HepG2 (cell line): ENCODE measurements around the gene RIN3. TPM values are rescaled to one million over a fixed set of nuclear protein-coding genes. Genes with fewer than 3 reads are reported as not detected.

Experiments
- ATAC-seq: fragments of 200-7000 bp; cut with Tn5 transposase; 3 replicates; pipeline ENCODE4 v1.9.1; 2020; ENCODE audit warnings: mild to moderate bottlenecking, moderate library complexity
- BruUV-seq: library from RNA; stranded (reverse); fragments of 400-500 nt; replicated peaks from 2 replicates; lab custom pipeline; 2021; lab: Mats Ljungman, UMichigan
- CTCF ChIA-PET: fragments of 300-600 bp; formaldehyde crosslinking; extraction: SDS; loops from one replicate; lab custom pipeline; 2021; ENCODE audit warnings: low total read pairs, inconsistent platforms, low intra/inter-chr PET ratio; lab: Yijun Ruan, JAX
- POLR2A ChIA-PET: fragments of 350-600 bp; sonication (Branson Sonifier 250); formaldehyde crosslinking; loops from one replicate; lab custom pipeline; 2020; ENCODE audit warnings: antibody characterized with exemption, inconsistent platforms; lab: Yijun Ruan, JAX
- DNase-seq: peaks from one replicate; pipeline ENCODE4 v3.0.0-alpha.2; 2015; ENCODE audit warnings: low spot score
- FAIRE-seq: peaks from 3 replicates; lab custom pipeline; 2011; peaks lifted over from hg19 to GRCh38; lab: Jason Lieb, UNC
- H2AFZ ChIP-seq: one replicate; pipeline ENCODE4 v1.6.1; 2011; ENCODE audit warnings: low read length, inconsistent platforms
- H3K27ac ChIP-seq: fragments of 300-600 bp; 3 replicates; pipeline ENCODE4 v1.8.0; 2011; ENCODE audit warnings: mixed run types, mild to moderate bottlenecking, mixed read lengths, low read length, inconsistent platforms; ENCODE audit not compliant: insufficient read depth; ENCODE audit errors: extremely low read length
- H3K27me3 ChIP-seq, 2 experiments: fragments of 200-600 bp in 1 of 2; 2 replicates in 1 of 2; 3 replicates in 1 of 2; pipeline versions ENCODE4 v1.6.0 to v1.8.0; 2011; ENCODE audit warnings: low read length in 2 of 2, mild to moderate bottlenecking in 2 of 2, moderate library complexity in 2 of 2, inconsistent platforms in 1 of 2; ENCODE audit not compliant: insufficient read depth in 2 of 2, control insufficient read depth in 1 of 2
- H3K36me3 ChIP-seq, 2 experiments: fragments of 200-600 bp in 1 of 2; replicated peaks in 1 of 2; 2 replicates in 1 of 2; 3 replicates in 1 of 2; pipeline versions ENCODE4 v1.5.1 to v1.8.0; 2011; ENCODE audit warnings: low read length in 2 of 2, inconsistent platforms in 1 of 2; ENCODE audit not compliant: insufficient read depth in 2 of 2, control insufficient read depth in 1 of 2
- H3K4me1 ChIP-seq: 2 replicates; pipeline ENCODE4 v1.5.1; 2012; ENCODE audit warnings: low read length, inconsistent platforms; ENCODE audit not compliant: insufficient read depth
- H3K4me2 ChIP-seq: 2 replicates; pipeline ENCODE4 v1.6.0; 2011; ENCODE audit warnings: low read depth, low read length, inconsistent platforms
- H3K4me3 ChIP-seq, 3 experiments: fragments of 200-600 bp in 1 of 3; sonication (generic), shearing (Covaris generic) in 1 of 3; replicated peaks in 1 of 3; 2 replicates each; pipeline ENCODE4 v1.5.1; 2011 to 2016; ENCODE audit warnings: low read length in 3 of 3, inconsistent platforms in 2 of 3, low read depth in 2 of 3, mild to moderate bottlenecking in 2 of 3, control low read depth in 1 of 3, mixed read lengths in 1 of 3; ENCODE audit not compliant: insufficient read depth in 1 of 3
- H3K79me2 ChIP-seq: one replicate; pipeline ENCODE4 v1.6.1; 2011; ENCODE audit warnings: low read length, inconsistent platforms; ENCODE audit not compliant: insufficient read depth
- H3K9ac ChIP-seq: 2 replicates; pipeline ENCODE4 v1.6.0; 2011; ENCODE audit warnings: mild to moderate bottlenecking, low read depth, low read length, inconsistent platforms; ENCODE audit not compliant: insufficient read depth
- H3K9me3 ChIP-seq: 2 replicates; pipeline ENCODE4 v1.5.1; 2012; ENCODE audit warnings: mild to moderate bottlenecking, low read length
- H4K20me1 ChIP-seq: 2 replicates; pipeline ENCODE4 v1.6.0; 2011; ENCODE audit warnings: inconsistent platforms, mild to moderate bottlenecking, low read length, moderate library complexity; ENCODE audit not compliant: insufficient read depth
- BRD4 ChIP-seq: sonication (generic); formaldehyde crosslinking; IDR thresholded peaks from 2 replicates; pipeline ENCODE4 v1.4.0; 2020; ENCODE audit warnings: missing genetic modification reagents
- CHD4 ChIP-seq: fragments of 200-600 bp; sonication (generic); IDR thresholded peaks from 2 replicates; pipeline ENCODE4 v1.7.0; 2017; ENCODE audit warnings: mild to moderate bottlenecking, low read length, borderline replicate concordance
- NR2F1 ChIP-seq, 2 experiments: fragments of 450-650 bp in 1 of 2; formaldehyde crosslinking in 1 of 2; IDR thresholded peaks; 2 replicates each; pipeline versions ENCODE4 v1.5.0 to v1.6.1; 2016 to 2020; ENCODE audit warnings: mild to moderate bottlenecking in 1 of 2, missing compliant biosample characterization in 1 of 2, missing genetic modification reagents in 1 of 2, moderate library complexity in 1 of 2
- ZFP36 ChIP-seq: fragments of 150-350 bp; IDR thresholded peaks from 2 replicates; pipeline ENCODE4 v1.6.1; 2018; ENCODE audit warnings: borderline replicate concordance, low read length, low read depth; ENCODE audit not compliant: partially characterized antibody
- ZMYM3 ChIP-seq: sonication (generic); formaldehyde crosslinking; IDR thresholded peaks from 2 replicates; pipeline ENCODE4 v1.5.1; 2020; ENCODE audit warnings: mild to moderate bottlenecking, missing genetic modification reagents
- ZNF337 ChIP-seq: sonication (generic); formaldehyde crosslinking; IDR thresholded peaks from 2 replicates; pipeline ENCODE4 v1.5.1; 2020; ENCODE audit warnings: missing genetic modification reagents, low read depth, mild to moderate bottlenecking, borderline replicate concordance
- ZNF619 ChIP-seq: sonication (generic); formaldehyde crosslinking; IDR thresholded peaks from 2 replicates; pipeline ENCODE4 v1.4.0; 2020; ENCODE audit warnings: mild to moderate bottlenecking, missing genetic modification reagents
- ZNF629 ChIP-seq: sonication (generic); formaldehyde crosslinking; conservative IDR thresholded peaks from 2 replicates; pipeline ENCODE4 v1.5.0; 2020; ENCODE audit warnings: missing genetic modification reagents
- ZNF768 ChIP-seq: sonication (generic); formaldehyde crosslinking; IDR thresholded peaks from 2 replicates; pipeline ENCODE4 v1.4.0; 2020; ENCODE audit warnings: missing genetic modification reagents
- ZNF777 ChIP-seq: sonication (generic); formaldehyde crosslinking; IDR thresholded peaks from 2 replicates; pipeline ENCODE4 v1.4.0; 2020; ENCODE audit warnings: missing genetic modification reagents
- ZNF883 ChIP-seq: sonication (generic); formaldehyde crosslinking; IDR thresholded peaks from 2 replicates; pipeline ENCODE4 v1.5.1; 2020; ENCODE audit warnings: mild to moderate bottlenecking, missing genetic modification reagents; ENCODE audit errors: not compliant biosample characterization
- WGBS: methylation state at CpG from one replicate; pipeline ENCODE4 v1.1.6; 2017; ENCODE audit warnings: low lambda C conversion rate; 5-methylcytosine and 5-hydroxymethylcytosine counted together
- in situ Hi-C: cut with HindIII; loops from 2 replicates; pipeline ENCODE4 v1.10.0; 2017; ENCODE audit warnings: low pct_unique_long_range_greater_than_20kb; ENCODE audit not compliant: extremely low pct_ligation_motif_present
- intact Hi-C: fragments of 100-400 bp; cut with micrococcal nuclease; formaldehyde crosslinking; loops from one replicate; pipeline ENCODE4 v1.10.0; 2022; ENCODE audit not compliant: unreplicated experiment
- polyA plus RNA-seq, 8 experiments: library from polyadenylated mRNA; depleted of rRNA in 3 of 8; stranded (reverse) in 7 of 8; unstranded in 1 of 8; fragments of >200 nt; fragmentation: Illumina TruSeq in 4 of 8; extraction: Trizol in 4 of 8; gene quantifications; 2 replicates each; pipeline versions ENCODE4 v1.2.1 to v1.2.3, GENCODE V29; 2011 to 2016; ENCODE audit warnings: low read depth in 4 of 8, missing spikeins in 1 of 8, mixed read lengths in 1 of 8; ENCODE audit not compliant: insufficient read depth in 1 of 8
- total RNA-seq, 5 experiments: library from RNA; depleted of rRNA; stranded (reverse); fragments of >200 nt; fragmentation: Illumina TruSeq; extraction: Trizol; gene quantifications; 2 replicates each; pipeline ENCODE4 v1.2.3, GENCODE V29; 2016; ENCODE audit warnings: low read depth in 1 of 5
- TF ChIP-seq, protein P1 (sequence below): sonication (generic); formaldehyde crosslinking; IDR thresholded peaks from 2 replicates; pipeline ENCODE4 v1.9.0; 2021; ENCODE audit warnings: missing genetic modification reagents, borderline replicate concordance
- TF ChIP-seq, protein P2 (sequence below): sonication (generic); formaldehyde crosslinking; IDR thresholded peaks from 2 replicates; pipeline ENCODE4 v1.4.0; 2020; ENCODE audit warnings: mild to moderate bottlenecking, missing genetic modification reagents

Gene RIN3
- total and polyA plus RNA-seq, 2 of the 13 experiments (the other 11 are each of a cell fraction or from before 2014, with no cell fraction given) = 2.3 to 3.6 TPM

DNA sequence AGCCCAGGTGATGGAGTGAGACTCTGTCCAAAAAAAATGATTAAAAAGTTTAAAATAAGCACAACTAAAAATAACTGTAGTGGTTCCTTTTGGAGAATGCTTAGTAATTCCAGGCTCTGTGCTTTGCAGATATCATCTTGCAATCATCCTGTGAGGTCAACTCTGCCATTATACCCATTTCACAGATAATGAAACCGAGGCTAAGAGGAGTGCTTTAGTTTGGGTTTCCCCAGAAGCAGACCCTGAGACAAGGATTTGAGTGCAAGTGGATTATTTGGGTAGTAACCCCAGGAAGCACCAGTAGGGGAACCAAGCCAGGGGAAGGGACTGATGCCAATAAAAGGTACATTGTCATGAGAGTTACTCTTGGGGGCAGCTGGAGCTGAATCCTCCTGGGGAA is 44.7 kb downstream of the RIN3 start:
- Histone ChIP-seq H3K27me3 (no peaks in the 10 kb centered on the region), H3K4me1 (peaks cover 36% of the 10 kb centered on the region), H3K36me3 (peaks cover 1 to 9% of the 10 kb centered on the region in 2 experiments; a peak in 3 of 5 replicates), H4K20me1 (no peaks in the 10 kb centered on the region), H3K4me3 (no peak overlapping the region), H3K9ac (no peak overlapping the region), H2AFZ (no peak overlapping the region), H3K27ac (peak overlapping the region; percentile 85), H3K79me2 (peaks cover 2% of the 10 kb centered on the region), H3K9me3 (no peaks in the 10 kb centered on the region), H3K4me2 (no peak overlapping the region)
- ChIA-PET POLR2A (no interaction called here), CTCF (no interaction called here)
- DNase-seq (no peak), ATAC-seq (no peak), FAIRE-seq (no peak)
- intact Hi-C loops (no loop called here), in situ Hi-C loops (no loop called here)
- 92% methylated on average over 1 of the region's 1 CpG for WGBS
- no TSS peak for BruUV-seq
- TF ChIP-seq ZNF619 (CRISPR knock-in tag) = no peak
- TF ChIP-seq ZNF629 (CRISPR knock-in tag) = peak; percentile 96
- TF ChIP-seq CHD4 = peak; percentile 75; the same call in 1 of the 2 replicates
- peak; percentile 61; the same call in 1 of the 2 replicates for TF ChIP-seq ZMYM3

DNA sequence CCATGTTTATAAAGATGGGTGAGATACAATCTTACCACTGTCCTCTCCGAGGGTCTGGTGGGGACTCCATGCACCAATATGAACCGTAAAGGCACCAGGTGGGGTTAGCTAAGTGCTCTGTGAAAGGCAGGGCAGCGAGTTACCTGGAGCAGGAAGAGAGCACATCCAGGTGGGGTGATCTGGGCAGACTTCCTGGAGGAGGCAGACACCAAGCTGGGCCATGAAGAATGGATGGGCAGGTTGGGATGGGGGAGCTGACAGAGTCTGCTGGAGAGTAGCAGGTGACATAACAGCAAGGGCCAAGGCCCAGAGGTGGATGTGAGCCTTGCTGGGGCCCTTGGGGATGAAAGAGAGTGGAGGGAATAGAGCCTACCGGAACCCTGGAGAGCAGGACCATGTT is 45.9 kb downstream of the RIN3 start:
- Histone ChIP-seq H3K36me3 (peaks cover 1 to 9% of the 10 kb centered on the region in 2 experiments; a peak in 3 of 5 replicates), H3K4me3 (no peak overlapping the region), H3K4me2 (no peak overlapping the region), H3K27me3 (no peaks in the 10 kb centered on the region), H3K9ac (no peak overlapping the region), H3K9me3 (no peaks in the 10 kb centered on the region), H3K4me1 (peaks cover 37% of the 10 kb centered on the region), H2AFZ (no peak overlapping the region), H3K27ac (no peak overlapping the region), H4K20me1 (no peaks in the 10 kb centered on the region), H3K79me2 (no peaks in the 10 kb centered on the region)
- DNase-seq = no peak
- CTCF ChIA-PET = no interaction called here
- POLR2A ChIA-PET = no interaction called here
- FAIRE-seq = no peak
- intact Hi-C loops (no loop called here), in situ Hi-C loops (no loop called here)
- no TSS peak for BruUV-seq
- ATAC-seq = no peak
- WGBS = 100% methylated on average over 4 of the region's 4 CpGs
- TF ChIP-seq, protein P1, sequence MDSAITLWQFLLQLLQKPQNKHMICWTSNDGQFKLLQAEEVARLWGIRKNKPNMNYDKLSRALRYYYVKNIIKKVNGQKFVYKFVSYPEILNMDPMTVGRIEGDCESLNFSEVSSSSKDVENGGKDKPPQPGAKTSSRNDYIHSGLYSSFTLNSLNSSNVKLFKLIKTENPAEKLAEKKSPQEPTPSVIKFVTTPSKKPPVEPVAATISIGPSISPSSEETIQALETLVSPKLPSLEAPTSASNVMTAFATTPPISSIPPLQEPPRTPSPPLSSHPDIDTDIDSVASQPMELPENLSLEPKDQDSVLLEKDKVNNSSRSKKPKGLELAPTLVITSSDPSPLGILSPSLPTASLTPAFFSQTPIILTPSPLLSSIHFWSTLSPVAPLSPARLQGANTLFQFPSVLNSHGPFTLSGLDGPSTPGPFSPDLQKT (CRISPR knock-in tag) = no peak
- TF ChIP-seq ZNF768 (CRISPR knock-in tag) (no peak), ZNF337 (CRISPR knock-in tag) (no peak), ZNF883 (no peak), ZFP36 (peak; percentile 55), BRD4 (CRISPR knock-in tag) (no peak), NR2F1 (CRISPR knock-in tag; IDR thresholded peaks at IDR 0.05) (no peak), ZNF777 (CRISPR knock-in tag) (no peak)
- TF ChIP-seq, protein P2, sequence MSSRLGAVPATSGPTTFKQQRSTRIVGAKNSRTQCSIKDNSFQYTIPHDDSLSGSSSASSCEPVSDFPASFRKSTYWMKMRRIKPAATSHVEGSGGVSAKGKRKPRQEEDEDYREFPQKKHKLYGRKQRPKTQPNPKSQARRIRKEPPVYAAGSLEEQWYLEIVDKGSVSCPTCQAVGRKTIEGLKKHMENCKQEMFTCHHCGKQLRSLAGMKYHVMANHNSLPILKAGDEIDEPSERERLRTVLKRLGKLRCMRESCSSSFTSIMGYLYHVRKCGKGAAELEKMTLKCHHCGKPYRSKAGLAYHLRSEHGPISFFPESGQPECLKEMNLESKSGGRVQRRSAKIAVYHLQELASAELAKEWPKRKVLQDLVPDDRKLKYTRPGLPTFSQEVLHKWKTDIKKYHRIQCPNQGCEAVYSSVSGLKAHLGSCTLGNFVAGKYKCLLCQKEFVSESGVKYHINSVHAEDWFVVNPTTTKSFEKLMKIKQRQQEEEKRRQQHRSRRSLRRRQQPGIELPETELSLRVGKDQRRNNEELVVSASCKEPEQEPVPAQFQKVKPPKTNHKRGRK (CRISPR knock-in tag) = no peak
